Gastrocnemius medialis (tissue), 4 donors: ENCODE measurements around the gene GIT2.

Experiments
- CTCF ChIP-seq, 5 experiments: fragments of 450-650 bp in 3 of 5; fragments of 200-600 bp in 2 of 5; sonication (generic) in 2 of 5; IDR thresholded peaks in 4 of 5; conservative IDR thresholded peaks in 1 of 5; 1 replicate in 4 of 5; 2 replicates in 1 of 5; pipeline ENCODE4 v1.5.1; 2016 to 2019; ENCODE audit warnings: antibody characterized with exemption in 5 of 5, mild to moderate bottlenecking in 3 of 5, moderate library complexity in 3 of 5
- POLR2A ChIP-seq, 2 donors: fragments of 450-650 bp; IDR thresholded peaks; one replicate each; pipeline ENCODE4 v1.6.1; 2017; ENCODE audit warnings: antibody characterized with exemption in 2 of 2, mild to moderate bottlenecking in 2 of 2, moderate library complexity in 2 of 2

GRCh38 chr12:110035534-110036104 lies 39.5 kb upstream of the GIT2 start:
- TF ChIP-seq CTCF (IDR thresholded peaks at IDR 0.05 in 4 of 5, conservative IDR thresholded peaks at IDR 0.05 in 1 of 5): no peak
- no peak for TF ChIP-seq POLR2A (IDR thresholded peaks at IDR 0.05)
